SHP77 treated with DMSO at 0.1 percent for 48 hours (cell line): Measurements from ENCODE around the gene CEMIP.
"Not testable (repeated sequence)": the region's sequence is repeated elsewhere in the genome, so short reads cannot be mapped to it uniquely, and the experiment has no call there.

Experiments
- DNase-seq: peaks from one replicate; lab custom pipeline; 2025; lab: John Stamatoyannopoulos, UW

Gene CEMIP

GRCh38 chr15:80953001-80953952 is 174.1 kb downstream of the CEMIP start:
- no peak for DNase-seq

- DNase-seq = no peak
Observed at GRCh38 chr15:80953953-80954778, 175.0 kb downstream of the CEMIP start.

GRCh38 chr15:80955571-80956452 is 176.6 kb downstream of the CEMIP start:
- DNase-seq = not testable (repeated sequence)

- DNase-seq = no peak
Observed at GRCh38 chr15:80957556-80957955, 178.4 kb downstream of the CEMIP start.

- DNase-seq = no peak
Observed at GRCh38 chr15:80957976-80958375, 178.8 kb downstream of the CEMIP start.

- no peak for DNase-seq
Observed at GRCh38 chr15:80958818-80959495, 179.8 kb downstream of the CEMIP start.

GRCh38 chr15:80965454-80965853 is 186.3 kb downstream of the CEMIP start:
- not testable (repeated sequence) for DNase-seq

- DNase-seq = no peak
Observed at GRCh38 chr15:80966431-80967197, 187.4 kb downstream of the CEMIP start.

- no peak for DNase-seq
Observed at GRCh38 chr15:80967451-80967850, 188.3 kb downstream of the CEMIP start.

- no peak for DNase-seq
Observed at GRCh38 chr15:80967991-80968510, 188.9 kb downstream of the CEMIP start.

GRCh38 chr15:80969316-80969715 is 190.1 kb downstream of the CEMIP start:
- no peak for DNase-seq

- peak; percentile 12 for DNase-seq
Observed at GRCh38 chr15:80970018-80970657, 191.0 kb downstream of the CEMIP start.

GRCh38 chr15:80970658-80971057 is 191.5 kb downstream of the CEMIP start:
- DNase-seq = no peak

GRCh38 chr15:80971143-80971542 is 192.0 kb downstream of the CEMIP start:
- no peak for DNase-seq

- no peak for DNase-seq
Observed at GRCh38 chr15:80972276-80972675, 193.1 kb downstream of the CEMIP start.

GRCh38 chr15:80974914-80975313 is 195.7 kb downstream of the CEMIP start:
- DNase-seq = no peak

- DNase-seq = no peak
Observed at GRCh38 chr15:80976851-80977250, 197.7 kb downstream of the CEMIP start.

- DNase-seq = no peak
Observed at GRCh38 chr15:80977627-80978036, 198.5 kb downstream of the CEMIP start.

GRCh38 chr15:80978685-80979329 is 199.6 kb downstream of the CEMIP start:
- no peak for DNase-seq
